ENCODE data around the gene SPINT2.

GRCh38 chr19:38243279-38243673 is 21.1 kb upstream of the SPINT2 start:
- TF ChIP-seq CTCF (conservative IDR thresholded peaks at IDR 0.05; ENCODE audit: low read length), result no peak
- no peak for TF ChIP-seq EZH2phosphoT487 (IDR thresholded peaks at IDR 0.05; ENCODE audit: borderline replicate concordance, low read depth, low read length)
